ELR (cell line): ENCODE results near the gene HIVEP3.

Experiments used
- DNase-seq: peaks from one replicate; pipeline ENCODE4 v3.0.0-alpha.2; 2015; ENCODE audit warnings: low read depth

HIVEP3 gene

GRCh38 chr1:41530411-41530810 is 388.3 kb downstream of the HIVEP3 start:
- no peak for DNase-seq

GRCh38 chr1:41529621-41530395 is 388.9 kb downstream of the HIVEP3 start:
- no peak for DNase-seq

DNA sequence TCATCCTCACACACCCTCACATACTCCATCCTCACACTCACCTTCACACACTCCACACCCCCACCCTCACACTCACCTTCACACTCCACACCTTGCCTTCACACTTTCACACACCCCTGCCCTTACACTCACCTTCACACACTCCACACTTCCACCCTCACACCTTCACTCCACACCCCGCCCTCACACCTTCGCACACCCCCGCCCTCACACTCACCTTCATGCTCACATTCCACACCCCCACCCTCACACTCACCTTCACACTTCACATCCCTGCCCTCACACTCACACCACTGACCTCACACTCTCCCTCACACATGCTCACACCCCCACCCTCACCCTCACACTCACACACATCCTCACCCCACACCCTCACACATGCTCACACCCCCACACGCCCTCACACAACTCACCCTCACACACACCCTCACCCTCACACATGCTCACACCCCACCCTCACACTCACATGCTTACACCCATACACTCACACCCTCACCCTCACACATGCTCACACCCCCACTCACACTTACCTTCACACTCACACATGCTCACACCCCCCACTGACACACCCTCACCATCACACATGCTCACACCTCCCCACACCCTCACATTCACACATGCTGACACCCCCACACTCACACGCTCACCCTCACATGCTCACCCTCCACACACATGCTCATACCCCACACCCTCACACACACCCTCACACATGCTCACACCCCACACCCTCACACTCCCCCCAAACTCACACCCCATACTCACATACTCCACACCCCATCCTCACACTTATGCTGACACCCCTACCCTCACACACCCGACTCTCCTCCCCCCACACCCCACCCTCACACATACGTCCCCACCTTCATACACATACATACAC is 389.8 kb downstream of the HIVEP3 start:
- no peak for DNase-seq

DNA sequence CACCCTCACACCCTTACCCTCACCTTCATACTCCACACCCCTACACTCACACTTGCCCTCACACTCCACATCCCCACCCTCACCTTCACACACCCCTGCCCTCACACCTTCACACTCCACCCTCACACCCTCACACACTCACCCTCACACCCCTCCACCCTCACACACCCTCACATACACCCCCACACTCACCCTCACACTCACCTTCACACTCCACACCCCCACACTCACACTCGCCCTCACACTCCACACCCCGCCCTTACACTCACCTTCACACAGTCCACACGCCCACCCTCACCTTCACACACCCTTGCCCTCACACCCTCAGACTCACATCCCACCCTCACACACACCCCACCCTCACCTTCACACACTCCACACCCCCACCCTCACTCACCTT is 390.6 kb downstream of the HIVEP3 start:
- DNase-seq: no peak

- no peak for DNase-seq
Measured at GRCh38 chr1:41526956-41527561, 391.7 kb downstream of the HIVEP3 start.

DNA sequence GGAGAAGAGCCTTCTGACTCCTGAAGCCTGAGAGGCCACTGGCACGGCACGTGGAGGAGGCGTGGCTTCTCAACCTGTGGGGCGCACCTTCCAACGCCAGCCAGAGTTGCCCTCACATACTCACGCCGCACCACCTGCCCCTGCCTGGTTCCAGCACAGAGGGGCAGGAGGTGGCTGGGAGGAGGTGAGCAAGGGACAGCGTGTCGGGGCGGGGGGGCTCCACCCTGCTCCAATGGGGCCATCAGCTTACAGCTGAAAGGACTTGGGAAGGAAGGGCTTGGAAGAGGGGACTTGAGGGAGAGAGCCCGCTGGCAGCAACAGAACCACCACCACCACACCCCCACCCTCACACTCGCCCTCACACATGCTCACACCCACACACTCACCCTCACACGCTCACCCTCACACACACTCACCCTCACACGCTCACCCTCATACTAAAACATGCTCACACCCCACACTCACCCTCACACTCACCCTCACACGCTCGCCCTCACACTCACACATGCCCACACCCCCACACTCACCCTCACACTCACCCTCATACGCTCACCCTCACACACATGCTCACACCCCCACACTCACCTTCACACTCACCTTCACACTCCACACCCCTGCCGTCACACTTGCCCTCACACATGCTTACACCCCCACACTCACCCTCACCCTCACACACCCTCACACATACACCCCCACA is 392.7 kb downstream of the HIVEP3 start:
- no peak for DNase-seq

DNA sequence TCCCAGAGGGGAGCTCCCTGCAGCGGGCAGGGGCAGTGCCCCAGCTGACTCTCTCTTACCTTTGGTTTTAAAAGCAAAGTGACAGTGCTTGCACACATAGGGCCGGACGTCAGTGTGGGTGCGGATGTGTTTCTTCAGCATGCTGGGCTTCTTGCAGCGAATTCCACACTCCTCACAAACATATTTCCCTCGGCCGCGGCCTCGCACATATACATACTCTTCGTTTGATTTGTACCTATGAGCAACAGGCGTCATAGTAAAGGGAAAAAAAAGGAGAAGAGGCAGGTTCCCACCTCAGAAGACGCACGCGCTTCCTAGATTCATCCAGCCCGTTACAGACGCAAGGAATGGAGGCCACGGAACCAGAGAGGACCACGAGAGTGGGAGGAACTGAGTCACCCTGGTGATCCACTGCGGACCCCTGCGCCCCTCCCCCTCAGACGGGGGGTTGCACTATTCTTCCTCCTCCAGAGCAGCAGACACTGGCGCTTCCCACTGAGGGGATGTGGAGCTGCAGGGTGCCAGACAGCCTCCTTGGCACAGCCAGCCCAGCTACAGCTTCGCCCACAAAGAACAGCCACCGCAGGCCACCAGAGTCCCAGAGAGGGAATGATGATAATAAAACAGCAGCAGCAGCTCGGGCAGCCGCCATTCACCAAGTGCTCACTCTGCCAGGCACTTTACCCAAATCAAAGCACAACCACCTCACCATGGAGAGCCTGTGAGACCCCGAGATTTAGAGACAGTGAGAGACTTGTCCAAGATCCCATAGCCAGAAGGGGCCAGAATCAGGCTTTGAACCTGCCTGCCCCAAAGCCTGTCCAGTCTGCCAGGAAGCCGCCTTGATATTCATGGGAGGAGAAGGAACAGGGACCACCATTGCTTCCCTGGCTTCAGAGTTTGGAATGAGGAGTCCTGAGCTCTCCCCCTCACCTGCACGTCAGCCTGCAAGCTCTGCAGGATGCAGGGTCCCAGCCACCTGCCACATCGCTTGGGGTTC is 393.7 kb downstream of the HIVEP3 start:
- no peak for DNase-seq

DNA sequence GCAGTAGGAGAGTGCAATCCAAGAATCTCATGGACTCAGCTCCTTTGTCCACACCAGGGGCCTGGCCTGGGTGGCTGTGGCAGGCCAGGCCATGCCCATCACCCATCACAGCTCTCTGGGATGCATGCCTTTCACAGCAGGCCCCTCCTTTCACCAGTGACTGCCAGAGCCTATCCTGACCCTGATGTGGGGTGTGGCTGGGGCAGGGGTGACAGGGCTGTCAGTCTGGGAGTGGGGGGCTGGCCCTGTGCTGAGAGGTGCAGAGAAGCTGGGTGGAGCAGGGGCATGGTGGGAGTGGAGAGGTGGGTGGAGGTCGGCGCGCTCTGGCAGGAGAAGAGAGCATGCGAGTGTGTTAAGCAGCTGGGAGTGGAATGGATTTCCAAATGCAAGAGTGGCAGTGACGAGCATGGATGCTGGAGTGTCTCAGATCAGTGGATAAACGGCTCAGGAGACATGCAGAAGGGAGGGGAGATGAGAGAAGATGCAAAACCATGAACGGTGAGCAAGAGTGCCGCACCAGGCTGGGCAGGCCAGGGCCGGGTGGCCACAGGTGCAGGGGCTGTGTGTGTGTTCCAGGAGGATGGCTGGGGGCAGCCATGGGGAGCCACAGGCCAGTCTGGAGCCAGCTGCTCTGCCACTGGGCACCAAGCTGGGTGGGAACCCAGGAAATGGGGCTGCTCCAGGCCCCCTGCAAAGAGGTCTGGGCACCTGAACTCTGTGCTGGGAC is 394.6 kb downstream of the HIVEP3 start:
- DNase-seq: no peak

- no peak for DNase-seq
Measured at GRCh38 chr1:41523071-41523470, 395.7 kb downstream of the HIVEP3 start.

DNA sequence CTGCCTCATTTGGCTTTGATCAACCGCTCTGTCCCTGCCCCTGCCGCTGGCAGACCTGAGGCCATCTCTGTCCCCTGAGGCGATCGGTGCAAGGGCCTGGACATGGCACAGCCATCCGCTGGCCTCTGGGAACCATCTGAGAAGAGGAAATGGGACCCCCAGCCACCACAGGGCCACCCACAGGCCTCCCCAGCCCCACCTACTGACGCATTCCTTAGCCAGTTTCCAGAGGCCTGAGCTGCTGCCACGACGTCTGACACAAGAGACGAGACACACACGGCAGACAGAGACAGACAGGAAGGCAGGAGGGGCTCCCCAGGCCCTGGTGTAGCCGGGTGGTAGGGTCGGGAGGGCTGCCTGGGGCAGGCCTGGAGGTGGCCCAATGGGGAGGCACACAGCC is 397.0 kb downstream of the HIVEP3 start:
- DNase-seq: no peak

GRCh38 chr1:41520951-41521752 is 397.6 kb downstream of the HIVEP3 start:
- DNase-seq: no peak

DNA sequence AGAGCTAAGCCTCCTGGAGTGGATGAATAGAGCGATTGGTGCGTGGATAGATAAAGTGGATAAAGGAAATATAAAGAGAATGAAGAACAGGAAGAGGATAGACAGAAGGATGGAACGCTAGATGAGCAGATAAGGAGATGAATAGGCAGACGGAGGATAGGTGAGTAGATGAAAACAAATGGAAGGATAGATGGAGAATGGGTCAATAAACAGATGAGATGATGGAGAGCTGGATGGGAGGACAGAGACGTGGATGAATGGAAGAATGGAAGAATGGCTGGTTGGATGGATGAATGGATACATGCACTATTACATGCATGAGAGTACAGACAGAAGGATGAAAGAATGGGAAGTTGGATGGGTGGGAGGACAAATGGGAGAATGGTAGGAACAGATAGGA is 399.1 kb downstream of the HIVEP3 start:
- no peak for DNase-seq

DNA sequence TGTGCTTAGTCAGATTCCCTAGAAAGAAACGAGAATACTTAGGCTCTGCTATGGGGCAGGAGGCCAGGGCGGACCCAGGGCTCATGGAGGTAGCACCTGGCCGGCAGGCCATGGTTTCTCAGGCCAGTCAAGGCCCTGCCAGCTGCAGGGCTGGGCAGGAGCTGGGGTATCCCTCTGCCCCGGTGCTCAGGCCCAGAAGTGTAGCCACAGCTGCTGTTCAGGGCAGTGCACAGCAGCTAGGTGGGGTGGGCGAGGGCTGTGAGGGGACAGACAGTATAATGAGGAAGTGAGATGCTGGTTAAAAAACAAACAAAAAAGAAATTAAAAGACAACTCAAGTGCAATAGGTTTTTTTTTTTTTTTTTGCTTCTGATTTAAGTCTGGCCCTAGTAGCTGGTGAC is 400.3 kb downstream of the HIVEP3 start:
- no peak for DNase-seq

GRCh38 chr1:41517062-41517438 is 401.7 kb downstream of the HIVEP3 start:
- DNase-seq: no peak

DNA sequence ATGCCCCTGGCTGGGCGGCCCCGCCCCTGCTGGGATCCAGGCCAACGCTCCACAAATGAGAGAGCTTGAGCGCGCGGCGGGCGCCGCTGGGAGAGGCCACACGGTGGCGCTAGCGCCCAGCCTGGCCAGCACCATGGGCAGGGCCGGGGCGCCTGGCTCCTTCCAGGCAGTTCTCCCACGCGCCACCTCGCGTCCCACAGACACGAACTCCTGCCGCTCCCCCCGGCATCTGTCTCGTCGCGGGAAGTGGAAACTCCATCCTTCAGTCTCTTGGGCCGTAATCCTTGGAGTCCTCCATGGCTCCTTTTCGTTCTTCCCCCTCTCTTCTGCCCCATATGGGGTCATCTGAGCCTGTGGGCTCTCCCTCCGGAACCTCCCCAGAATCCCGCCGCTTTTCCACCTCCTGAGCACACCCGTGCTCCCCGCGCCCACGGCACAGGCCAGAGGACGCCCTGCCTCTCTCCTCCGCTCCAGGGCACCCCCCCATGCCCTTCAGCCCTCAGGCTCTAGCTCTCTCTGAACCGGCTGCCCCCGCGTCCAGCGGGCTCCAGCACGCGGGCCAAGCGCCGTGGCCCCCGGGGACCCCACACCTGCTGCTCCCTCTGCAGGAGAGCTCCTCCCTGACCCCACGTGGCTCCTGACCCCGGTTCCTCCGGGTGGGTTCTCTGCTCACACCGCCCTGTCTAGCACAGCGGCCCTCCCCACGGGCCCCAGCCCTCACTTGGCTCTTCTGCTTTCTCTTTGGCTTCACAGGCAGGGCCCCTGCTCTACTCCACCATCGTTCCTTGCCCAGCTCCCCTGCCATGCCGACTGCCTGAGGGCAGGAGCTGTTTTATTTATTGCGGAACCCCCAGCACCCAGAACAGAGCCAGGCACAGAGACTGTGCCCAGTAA is 402.3 kb downstream of the HIVEP3 start:
- DNase-seq: peak; percentile 76

- no peak for DNase-seq
Measured at GRCh38 chr1:41515778-41516167, 402.9 kb downstream of the HIVEP3 start.

DNA sequence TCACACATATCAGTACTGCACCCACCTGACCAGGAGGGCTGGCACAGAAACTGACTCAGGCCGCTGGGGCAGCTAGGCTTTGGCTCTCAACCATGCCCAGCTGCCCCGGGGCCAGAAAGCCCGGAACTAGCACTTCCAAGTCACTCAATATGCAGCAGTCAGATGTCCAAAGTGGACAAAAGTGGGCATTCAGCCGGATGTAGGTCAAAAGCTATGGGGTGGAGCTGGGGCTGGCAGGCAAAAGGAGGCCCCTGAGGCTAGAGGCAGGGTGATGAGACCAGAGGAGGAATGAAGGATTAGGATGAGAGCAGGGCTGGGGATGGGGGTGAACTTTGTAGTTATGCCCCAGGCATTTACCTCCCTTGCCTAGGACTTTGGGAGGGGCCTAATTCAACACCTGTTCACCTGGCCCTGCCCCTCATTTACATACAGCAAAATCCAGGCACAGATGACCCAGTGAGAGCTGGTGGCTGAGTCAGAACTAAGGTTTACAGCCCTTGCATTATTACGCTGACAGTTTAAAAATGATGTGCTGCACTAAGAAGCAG is 403.5 kb downstream of the HIVEP3 start:
- DNase-seq: no peak

DNA sequence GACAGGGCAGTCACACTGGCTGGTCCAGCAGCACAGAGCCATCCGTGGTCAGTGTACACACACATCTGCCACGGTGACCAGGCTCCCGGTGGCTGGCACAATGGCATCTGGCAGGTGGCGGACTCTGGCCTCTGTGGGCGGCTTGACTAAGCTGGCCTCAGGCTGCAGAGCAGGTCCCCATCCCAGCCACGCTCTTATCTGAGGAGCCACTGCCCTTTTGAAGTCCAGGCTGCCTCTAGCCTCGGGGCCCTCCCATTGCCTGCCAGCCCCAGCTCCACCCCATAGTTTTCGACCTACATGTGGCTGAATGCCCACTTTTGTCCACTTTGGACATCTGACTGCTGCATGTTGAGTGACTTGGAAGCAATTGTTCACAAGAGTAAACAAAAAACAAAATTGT is 404.3 kb downstream of the HIVEP3 start:
- no peak for DNase-seq
